HG02973 (cell line): ENCODE data around the gene STAB2.

ENCODE experiments used
- ATAC-seq: cut with Tn5 transposase; IDR thresholded peaks from one replicate; pipeline ENCODE4 v1.9.1; 2021; ENCODE audit warnings: moderate library complexity; ENCODE audit not compliant: unreplicated experiment

Gene STAB2

GRCh38 chr12:103586791-103587370 is at the start of gene STAB2:
STAB2 (plus strand) TSS chr12:103587273; CDS start chr12:103587477, 204 bp downstream.
- ATAC-seq, result no peak

DNA sequence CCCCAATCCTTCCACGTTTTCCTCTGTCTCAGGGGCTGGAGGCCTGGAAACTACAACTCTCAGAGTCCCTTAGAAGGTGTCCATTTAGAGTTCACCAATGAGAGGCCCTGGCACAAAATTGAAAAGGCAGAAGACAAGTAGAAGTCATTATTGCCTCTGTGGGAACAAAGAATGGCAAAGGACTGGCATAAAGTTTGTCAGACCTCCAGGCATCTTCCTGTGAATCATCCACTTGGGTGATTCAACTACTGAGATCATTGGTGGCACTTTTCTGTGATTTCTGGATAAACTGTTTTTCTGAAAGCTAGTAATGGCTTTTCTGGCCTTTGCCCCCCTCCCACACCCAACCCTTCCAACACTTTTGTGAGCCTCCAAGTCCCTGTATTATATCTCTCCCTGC is 48.7 kb upstream of the STAB2 start:
- ATAC-seq, result no peak

DNA sequence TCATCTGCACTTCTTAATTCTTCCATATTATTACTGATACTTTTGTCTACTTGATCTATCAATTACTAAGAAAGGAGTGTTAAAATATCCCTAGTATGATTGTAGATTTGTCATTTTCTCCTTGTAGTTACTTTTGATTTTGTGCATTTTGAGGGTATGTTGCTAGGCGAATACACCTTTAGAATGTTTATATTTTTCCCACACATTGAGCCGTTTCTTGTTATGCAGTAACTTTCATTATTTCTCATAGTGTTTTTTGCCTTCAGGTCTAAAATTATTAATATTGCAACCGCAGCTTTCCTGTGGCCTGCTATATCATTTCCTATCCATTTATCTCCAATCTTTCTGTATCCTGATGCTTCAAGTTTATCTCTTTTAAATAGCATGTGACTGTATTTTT is 46.8 kb upstream of the STAB2 start:
- no peak for ATAC-seq

DNA sequence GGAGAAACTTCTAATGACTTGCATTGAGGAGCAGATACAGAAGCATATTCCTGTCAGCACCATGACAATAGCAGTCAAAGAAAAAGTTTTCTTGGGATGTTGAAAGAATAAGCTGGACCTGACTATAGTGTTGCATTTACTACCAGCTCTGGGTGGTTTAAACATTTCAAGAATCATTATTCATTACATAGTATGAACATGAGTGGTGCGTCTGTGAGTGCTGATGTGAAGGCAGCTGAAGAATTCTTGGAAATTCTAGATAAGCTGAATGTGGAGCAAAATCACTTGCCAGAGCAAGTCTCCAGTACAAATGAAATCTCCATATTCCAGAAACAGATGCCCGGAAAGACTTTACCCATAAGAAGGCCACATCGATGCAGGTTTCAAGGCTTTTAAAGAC is 45.0 kb upstream of the STAB2 start:
- no peak for ATAC-seq

DNA sequence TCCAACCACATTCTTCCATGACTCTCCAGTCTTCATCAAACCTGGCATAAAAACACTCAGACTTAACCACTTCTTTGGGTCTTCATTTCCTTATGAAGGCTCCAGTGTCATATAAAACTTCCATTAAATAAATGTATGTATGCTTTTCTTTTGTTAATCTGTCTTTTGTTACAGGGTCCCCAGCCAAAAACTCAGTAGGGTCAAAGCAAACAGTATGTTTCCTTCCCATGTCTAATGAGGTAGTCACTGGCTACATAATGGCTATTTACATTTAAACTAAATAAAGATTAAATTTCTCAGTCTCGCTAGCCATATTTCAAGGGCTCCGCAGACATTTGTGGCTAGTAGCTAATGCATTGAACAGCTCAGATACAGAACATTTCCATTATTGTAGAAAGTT is 40.1 kb upstream of the STAB2 start:
- no peak for ATAC-seq

- no peak for ATAC-seq
These were observed 39.7 kb upstream of the STAB2 start for GRCh38 chr12:103547376-103547775.

- no peak for ATAC-seq
These were observed 39.1 kb upstream of the STAB2 start for GRCh38 chr12:103547929-103548328.

GRCh38 chr12:103548622-103549601 is 38.2 kb upstream of the STAB2 start:
- no peak for ATAC-seq

GRCh38 chr12:103556890-103557627 is 30.0 kb upstream of the STAB2 start:
- ATAC-seq, result no peak

DNA sequence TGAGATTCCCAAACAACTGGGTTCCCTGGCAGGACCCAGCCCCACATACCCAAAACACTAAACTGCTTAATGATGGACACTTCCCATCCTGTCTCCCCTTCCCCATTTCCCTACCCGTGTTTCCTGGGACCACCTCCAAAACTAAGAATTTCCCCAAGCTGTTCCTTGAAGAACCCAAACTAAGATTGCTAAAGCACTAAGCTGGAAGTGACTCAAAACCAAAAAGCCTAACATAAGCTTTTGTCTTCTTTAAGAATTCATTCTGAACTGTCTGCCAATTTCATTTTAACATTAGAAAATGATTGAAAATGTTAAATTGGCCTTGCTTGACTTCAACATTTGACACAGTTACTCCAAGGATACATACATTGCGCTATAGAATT is 29.5 kb upstream of the STAB2 start:
- no peak for ATAC-seq

DNA sequence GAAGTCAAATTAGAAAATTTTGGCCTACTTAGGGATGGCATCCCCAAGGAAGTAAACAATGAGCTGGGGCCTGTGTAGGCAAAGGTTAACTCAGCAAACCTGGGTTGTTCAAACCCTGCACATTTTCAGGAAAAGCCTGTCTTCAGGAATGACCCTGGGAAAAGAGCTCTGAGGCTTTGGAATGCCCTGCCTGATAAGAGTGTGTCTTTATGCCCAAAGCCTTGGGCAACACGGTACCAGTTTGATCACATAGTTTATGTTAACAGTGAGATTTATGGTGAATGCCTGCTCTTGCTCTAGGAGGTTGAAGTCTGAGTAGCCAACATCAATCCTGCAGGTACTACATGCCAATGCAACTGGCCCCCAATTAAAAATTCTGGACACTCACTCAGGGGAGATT is 28.2 kb upstream of the STAB2 start:
- ATAC-seq, result no peak

DNA sequence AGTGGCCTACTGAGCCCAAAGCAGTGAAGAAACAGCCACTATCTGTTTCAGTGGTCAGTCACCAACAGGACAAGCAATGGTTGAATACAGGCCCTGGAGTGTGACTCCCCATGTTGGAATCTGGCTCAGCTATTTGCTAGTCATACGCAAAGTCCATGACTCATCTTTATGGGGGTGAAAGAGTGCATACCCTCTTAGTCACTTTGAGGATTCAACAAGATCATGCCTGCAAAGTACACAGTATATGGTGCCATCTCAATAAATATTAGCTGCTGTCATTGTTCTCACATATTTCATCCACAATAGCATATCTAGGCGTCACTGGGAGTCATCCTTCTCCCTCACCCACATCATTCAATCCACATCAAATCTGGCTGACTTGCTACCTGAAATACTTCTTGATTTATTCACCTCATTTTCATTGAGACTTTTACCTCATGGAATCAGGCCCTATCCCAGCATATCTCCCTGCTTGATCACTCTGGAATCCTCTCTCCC is 26.4 kb upstream of the STAB2 start:
- ATAC-seq, result no peak

DNA sequence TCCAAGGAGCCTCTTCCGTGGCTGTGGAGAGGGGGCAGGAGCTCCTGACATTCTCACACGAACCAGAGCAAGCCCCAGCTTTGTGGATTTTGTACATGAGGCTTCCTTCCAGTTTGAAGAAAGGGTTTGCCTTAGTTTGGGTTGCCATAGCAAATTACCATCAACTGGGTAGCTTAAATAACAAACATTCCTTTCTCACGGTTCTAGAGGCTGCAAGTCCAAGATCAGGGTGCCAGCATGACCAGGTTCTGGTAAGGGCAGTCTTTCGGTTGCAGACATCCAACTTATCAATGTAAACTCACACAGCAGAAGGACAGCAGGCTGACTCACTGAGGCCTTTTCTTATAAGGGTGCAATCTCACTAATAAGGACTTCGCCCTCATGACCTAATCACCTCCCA is 25.9 kb upstream of the STAB2 start:
- no peak for ATAC-seq

GRCh38 chr12:103566398-103566797 is 20.7 kb upstream of the STAB2 start:
- no peak for ATAC-seq

DNA sequence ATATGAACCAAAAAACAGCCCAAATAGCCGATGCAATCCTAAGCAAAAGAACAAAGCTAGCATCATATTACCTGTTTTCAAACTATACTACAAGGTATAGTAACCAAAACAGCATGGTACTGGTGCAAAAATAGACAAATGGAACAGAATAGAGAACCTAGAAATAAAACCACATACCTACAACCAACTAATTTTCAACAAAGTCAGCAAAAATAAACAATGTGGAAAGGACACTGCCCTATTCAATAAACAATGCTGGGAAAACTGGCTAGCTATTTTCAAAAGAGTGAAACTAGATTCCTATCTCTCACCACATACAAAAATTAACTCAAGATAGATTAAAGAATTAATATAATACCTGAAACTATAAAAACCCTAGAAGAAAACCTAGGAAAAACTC is 17.8 kb upstream of the STAB2 start:
- no peak for ATAC-seq

DNA sequence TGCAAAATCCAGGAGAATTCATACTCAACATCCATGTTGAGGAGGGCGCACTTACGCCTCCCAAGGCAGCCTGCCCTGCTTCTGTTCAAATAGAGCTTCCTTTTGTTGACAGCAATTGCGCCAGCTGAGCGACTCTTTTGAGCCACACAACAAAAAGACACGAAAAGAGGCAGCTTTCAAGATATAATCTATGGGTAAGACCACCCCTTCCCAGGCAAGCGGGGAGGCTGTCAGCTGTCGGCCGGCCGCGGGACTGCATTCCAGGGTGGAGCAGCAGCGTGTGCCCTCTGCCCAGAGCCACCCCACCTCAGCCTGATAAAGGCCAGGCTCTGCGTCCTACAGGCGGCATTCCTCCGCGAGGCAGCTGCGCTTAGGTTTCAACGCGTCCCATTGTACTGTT is 15.8 kb upstream of the STAB2 start:
- no peak for ATAC-seq

DNA sequence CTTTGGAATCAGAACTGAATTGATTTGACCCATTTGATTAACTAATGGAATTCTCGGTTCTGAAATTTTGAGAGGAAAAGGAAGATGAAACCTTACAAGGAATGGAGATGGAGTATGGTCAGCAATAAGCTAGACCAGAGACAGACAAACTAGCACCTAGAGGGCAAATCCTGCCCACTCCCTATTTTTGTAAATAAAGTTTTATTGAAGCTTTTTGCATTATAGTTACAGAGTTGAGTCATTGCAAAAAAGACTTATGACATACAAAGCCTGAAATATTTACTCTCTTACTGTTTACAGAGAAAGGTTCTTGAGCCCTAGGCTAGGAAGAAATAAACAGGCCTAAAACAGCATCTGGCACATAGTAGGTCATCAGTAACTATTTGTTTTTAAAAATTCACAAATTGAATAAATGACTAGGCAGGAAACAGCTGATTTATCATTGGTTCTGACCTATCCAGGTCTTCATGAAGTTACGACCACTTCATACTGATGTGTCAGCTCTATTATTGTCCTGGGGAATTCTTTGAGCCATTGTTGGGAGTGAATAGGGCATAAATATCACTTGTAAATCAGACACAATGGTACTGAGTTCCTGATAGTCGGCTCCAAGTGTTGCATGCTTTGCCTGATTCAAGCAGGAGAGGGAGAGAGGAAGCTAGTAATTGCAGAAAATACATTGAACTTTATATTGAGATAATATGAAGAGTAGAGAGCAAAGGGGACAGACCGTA is 14.6 kb upstream of the STAB2 start:
- ATAC-seq, result no peak

DNA sequence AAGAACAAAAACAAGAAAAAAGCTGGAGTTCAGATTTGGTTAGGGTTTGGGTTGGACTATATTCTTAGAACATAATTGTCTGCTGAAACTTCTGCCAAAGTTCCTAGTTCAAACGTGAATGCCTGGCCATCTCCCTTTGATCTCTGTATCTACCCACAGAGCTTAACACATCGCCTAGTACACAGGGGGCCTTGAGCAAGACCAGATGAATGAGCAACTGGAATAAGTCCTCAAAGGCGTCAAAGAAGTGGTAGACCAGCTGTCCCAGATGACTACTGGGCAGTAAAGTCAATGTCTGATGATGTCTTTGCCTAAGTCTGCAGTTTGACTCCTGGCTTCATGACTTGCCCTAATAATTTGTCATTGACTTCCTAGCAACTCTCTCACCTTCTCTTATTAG is 13.9 kb upstream of the STAB2 start:
- no peak for ATAC-seq

- no peak for ATAC-seq
These were observed 8.1 kb upstream of the STAB2 start for GRCh38 chr12:103578926-103579325.

DNA sequence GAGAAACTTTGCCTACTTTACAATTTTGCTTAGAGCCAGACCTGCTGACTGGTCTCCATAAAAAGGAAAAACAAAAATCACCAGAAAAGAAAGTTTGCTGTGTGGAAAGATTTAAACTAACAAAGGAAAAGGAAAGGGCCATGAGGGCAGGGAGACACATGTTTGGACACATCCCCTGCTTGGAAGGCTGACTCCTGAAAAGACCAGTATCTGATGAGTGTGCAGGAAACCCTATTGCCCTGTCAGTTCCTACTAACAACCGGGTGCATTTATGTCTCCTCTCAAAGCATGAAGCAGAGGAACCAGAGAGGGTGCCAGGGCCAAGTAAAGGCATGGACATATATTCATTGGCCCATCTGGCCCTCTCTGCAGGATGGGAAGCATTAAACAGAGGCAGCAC is 7.0 kb upstream of the STAB2 start:
- no peak for ATAC-seq

- ATAC-seq, result no peak
These were observed 4.1 kb upstream of the STAB2 start for GRCh38 chr12:103583008-103583407.
